Fibroblast of the aortic adventitia (primary cell): ENCODE results near the gene FBXO3. TPM values are rescaled to one million over a fixed set of nuclear protein-coding genes. Genes with fewer than 3 reads are reported as not detected.
"Not testable (repeated sequence)": the region's sequence is repeated elsewhere in the genome, so short reads cannot be mapped to it uniquely, and the experiment has no call there.

Experiments used
- DNase-seq: peaks from one replicate; pipeline ENCODE4 v3.0.0-alpha.2; 2010; ENCODE audit warnings: low read depth
- H3K4me3 ChIP-seq: 2 replicates; pipeline ENCODE4 v1.5.1; 2011; ENCODE audit warnings: low read depth, mild to moderate bottlenecking, control low read depth, low read length, moderate library complexity
- total RNA-seq: library from RNA; depleted of rRNA; stranded (reverse); fragments of >200 nt; gene quantifications from 2 replicates; pipeline ENCODE4 v1.2.3, GENCODE V29; 2012; ENCODE audit warnings: low replicate concordance
- TF ChIP-seq, protein P1 (sequence below): IDR thresholded peaks from 2 replicates; pipeline ENCODE4 v1.5.1; 2011; ENCODE audit warnings: mild to moderate bottlenecking, low read length, control low read depth, inconsistent platforms; ENCODE audit not compliant: insufficient read depth

Gene FBXO3
- total RNA-seq, 1 donor = 43.7 TPM

- H3K4me3 ChIP-seq = no peak overlapping the region
- DNase-seq = no peak
- TF ChIP-seq, protein P1, sequence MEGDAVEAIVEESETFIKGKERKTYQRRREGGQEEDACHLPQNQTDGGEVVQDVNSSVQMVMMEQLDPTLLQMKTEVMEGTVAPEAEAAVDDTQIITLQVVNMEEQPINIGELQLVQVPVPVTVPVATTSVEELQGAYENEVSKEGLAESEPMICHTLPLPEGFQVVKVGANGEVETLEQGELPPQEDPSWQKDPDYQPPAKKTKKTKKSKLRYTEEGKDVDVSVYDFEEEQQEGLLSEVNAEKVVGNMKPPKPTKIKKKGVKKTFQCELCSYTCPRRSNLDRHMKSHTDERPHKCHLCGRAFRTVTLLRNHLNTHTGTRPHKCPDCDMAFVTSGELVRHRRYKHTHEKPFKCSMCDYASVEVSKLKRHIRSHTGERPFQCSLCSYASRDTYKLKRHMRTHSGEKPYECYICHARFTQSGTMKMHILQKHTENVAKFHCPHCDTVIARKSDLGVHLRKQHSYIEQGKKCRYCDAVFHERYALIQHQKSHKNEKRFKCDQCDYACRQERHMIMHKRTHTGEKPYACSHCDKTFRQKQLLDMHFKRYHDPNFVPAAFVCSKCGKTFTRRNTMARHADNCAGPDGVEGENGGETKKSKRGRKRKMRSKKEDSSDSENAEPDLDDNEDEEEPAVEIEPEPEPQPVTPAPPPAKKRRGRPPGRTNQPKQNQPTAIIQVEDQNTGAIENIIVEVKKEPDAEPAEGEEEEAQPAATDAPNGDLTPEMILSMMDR = no peak
Observed at GRCh38 chr11:33730716-33731115, 43.6 kb downstream of the FBXO3 start.

DNA sequence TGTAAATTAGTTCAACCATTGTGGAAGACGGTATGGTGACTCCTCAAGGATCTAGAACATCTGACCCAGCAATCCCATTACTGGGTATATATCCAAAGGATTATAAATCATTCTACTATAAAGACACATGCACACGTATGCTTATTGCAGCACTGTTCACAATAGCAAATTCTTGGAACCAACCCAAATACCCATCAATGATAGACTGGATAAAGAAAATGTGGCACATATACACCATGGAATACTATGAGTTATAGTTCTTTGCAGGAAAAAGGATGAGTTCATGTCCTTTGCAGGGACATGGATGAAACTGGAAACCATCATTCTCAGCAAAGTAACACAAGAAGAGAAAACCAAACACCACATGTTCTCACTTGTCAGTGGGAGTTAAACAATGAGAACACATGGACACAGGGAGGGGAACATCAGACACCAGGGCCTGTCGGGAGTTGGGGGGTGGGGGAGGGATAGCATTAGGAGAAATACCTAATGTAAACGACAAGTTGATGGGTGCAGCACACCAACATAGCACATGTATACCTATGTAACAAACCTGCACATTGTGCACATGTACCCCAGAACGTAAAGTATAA, 45.2 kb downstream of the FBXO3 start:
- not testable (repeated sequence) for H3K4me3 ChIP-seq, DNase-seq

GRCh38 chr11:33727539-33727938, 46.8 kb downstream of the FBXO3 start:
- DNase-seq, H3K4me3 ChIP-seq: not testable (repeated sequence)

- TF ChIP-seq, protein P1 = no peak
Observed at GRCh38 chr11:33725496-33725895, 48.8 kb downstream of the FBXO3 start.

GRCh38 chr11:33724644-33725035, 49.7 kb downstream of the FBXO3 start:
- no peak overlapping the region for H3K4me3 ChIP-seq
- DNase-seq = peak; percentile 91
- TF ChIP-seq, protein P1 = no peak

More at GRCh38 chr11:33725496-33725895, 48.8 kb downstream of the FBXO3 start:
- DNase-seq = no peak
- H3K4me3 ChIP-seq = no peak overlapping the region

DNA sequence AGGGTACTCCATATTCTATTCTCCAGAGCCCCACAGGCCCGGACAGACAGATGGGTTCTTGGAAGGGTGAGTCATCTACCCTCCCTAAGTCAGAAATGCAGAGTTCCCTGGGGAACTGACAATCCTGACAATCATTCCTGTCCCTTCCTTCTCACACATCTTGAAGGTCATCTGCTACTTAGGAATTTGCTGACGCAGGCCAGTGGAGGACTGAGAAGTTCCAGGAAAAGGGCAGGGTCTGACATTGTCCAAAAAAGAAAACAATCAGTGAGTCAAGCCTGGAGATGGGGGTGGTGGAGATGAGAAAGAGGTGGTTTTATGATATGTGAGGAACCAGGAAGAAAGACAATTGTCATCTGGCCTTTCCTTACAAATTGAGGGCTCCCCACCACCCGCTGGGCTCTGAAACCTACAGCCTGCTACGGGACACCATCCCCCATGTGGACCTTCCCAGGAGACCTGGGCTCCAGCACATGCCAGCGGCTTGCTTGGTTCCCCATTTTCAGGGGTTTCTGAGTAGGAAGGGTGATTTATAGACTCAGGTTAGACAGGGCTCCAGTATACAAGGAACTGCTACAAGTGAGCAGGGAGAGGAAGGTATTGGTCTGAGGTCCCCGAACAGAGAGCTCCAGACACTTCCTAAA, 51.0 kb downstream of the FBXO3 start:
- DNase-seq = peak; percentile 96
- TF ChIP-seq, protein P1 = no peak
- no peak overlapping the region for H3K4me3 ChIP-seq

GRCh38 chr11:33722590-33723234, 51.6 kb downstream of the FBXO3 start:
- peak; percentile 59 for DNase-seq
- TF ChIP-seq, protein P1 = no peak
- H3K4me3 ChIP-seq = no peak overlapping the region

DNA sequence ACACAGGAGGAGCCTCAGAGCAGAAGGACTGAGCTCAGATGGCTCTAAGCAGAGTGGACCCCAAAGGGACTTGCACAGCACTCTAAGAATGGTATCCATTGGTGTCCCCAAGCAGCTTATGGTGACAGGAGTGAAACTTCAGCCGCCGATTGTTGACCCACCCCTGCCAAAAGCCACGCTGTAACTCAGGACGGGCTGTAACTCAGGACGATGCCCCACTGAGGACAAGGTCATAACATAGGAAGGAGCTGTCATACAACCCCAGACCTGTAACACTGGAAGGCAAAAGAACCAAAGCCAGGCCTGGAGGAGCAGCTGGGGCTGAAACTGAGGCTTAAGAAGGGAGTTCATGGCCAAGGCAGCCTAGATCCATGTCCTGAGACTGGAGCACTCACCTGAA, 52.3 kb downstream of the FBXO3 start:
- no peak for DNase-seq
- H3K4me3 ChIP-seq = no peak overlapping the region
- TF ChIP-seq, protein P1 = no peak
